Neural progenitor cell (in vitro differentiated cells): ENCODE measurements around the gene SH2D1B.

ENCODE experiments used
- CTCF ChIP-seq: fragments of 200-600 bp; sonication (generic); IDR thresholded peaks from 2 replicates; pipeline ENCODE4 v1.5.1; 2017; ENCODE audit warnings: antibody characterized with exemption, mild to moderate bottlenecking
- EZH2 ChIP-seq: fragments of 200-600 bp; sonication (generic); IDR thresholded peaks from 2 replicates; pipeline ENCODE4 v1.6.1; 2017; ENCODE audit warnings: antibody characterized with exemption, mild to moderate bottlenecking, moderate library complexity

GRCh38 chr1:162385702-162386101 lies 26.2 kb downstream of the SH2D1B start:
- TF ChIP-seq CTCF (no peak), EZH2 (no peak)
